GM10266 (cell line): ENCODE results near the gene CACNA1C.

Experiments used
- DNase-seq: peaks from one replicate; pipeline ENCODE4 v3.0.0; 2012; ENCODE audit errors: extremely low spot score
- CTCF ChIP-seq: IDR thresholded peaks from 2 replicates; pipeline ENCODE4 v1.5.1; 2012; ENCODE audit warnings: mild to moderate bottlenecking, low read depth; ENCODE audit not compliant: control insufficient read depth, insufficient read depth; ENCODE audit errors: missing control alignments

The CACNA1C gene

GRCh38 chr12:2212971-2213869 is 160.4 kb downstream of the CACNA1C start:
- no peak for DNase-seq
- no peak for TF ChIP-seq CTCF

GRCh38 chr12:2214411-2214810 is 161.6 kb downstream of the CACNA1C start:
- no peak for DNase-seq
- TF ChIP-seq CTCF, result no peak

DNA sequence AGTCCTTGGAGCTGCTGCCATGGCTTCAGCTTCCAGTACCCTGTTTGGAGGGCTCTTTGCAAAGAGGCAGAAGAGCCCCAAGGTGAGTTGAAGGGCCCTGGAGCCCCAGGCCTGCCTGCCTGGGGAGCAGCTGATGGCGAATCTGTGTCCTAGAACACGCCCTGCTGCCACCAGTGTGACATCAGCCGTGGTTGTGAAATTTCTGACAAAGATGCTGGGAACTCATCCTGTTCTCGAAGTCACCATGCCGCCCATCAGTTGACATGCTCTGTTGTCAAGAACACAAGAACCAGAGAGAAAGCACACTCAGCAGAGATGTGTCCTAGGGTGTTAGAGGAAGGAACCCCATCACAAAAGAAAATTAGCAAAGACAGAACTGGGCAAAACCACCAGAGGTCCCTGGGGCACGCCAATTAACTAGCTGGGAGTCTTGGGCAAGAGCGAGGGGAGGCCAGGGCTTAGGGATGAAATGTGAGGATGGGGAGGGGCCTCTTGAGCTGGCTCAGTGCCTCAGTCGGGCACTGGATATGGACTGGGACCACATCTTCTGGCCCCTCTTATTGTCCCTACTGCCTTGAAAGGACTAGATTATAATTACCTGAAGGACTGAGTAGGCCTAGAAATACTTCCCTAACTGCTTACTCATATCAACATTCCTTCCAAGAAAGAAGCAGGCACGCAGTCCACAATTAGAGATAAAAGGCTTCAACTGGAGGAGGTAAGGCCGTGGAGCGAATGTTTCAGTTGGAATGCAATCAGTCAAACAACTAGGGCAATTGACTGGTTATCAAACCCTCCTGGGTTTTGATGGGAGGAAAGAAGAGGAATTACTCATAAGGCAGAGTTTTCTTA is 163.1 kb downstream of the CACNA1C start:
- no peak for DNase-seq
- no peak for TF ChIP-seq CTCF

DNA sequence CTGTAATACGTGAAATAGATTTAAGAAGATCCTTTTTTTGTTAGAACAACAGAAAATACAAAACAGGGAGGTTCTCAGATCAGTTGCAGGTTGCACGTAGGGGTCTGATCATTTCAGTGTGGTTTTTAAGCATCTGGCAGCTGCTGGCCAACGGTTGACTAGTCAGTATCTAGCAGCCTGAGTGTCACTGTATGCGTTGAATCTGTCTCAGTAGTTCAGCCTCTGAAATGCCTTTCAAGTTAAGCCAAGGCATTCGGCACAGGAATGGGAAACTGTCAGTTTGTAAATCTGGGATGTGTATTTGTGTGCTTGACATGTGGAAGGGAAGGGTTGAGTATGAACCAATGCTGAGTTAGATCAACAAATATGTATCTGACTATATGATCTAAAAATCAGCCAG is 165.9 kb downstream of the CACNA1C start:
- no peak for DNase-seq
- no peak for TF ChIP-seq CTCF

- DNase-seq, result no peak
Measured at GRCh38 chr12:2221030-2221621, 168.3 kb downstream of the CACNA1C start.

DNA sequence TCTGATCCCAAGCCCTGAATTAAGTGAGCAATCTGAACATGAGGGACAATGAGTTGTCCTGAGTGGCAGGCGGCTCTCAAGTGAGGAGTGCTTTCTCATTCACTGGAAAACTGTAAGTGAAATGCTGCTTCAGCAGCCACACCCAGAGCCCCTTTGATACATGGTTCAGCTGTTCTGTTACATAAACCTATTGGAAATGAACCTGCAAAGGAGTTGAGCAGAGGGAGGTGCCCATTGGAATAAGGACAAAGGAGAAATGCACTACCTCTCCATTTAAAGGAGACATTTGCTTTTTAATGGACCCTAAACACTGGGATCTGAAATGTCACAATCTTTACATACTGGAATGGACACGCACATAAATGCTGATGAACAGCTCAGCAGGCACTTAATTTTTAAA is 169.9 kb downstream of the CACNA1C start:
- DNase-seq, result no peak
- no peak for TF ChIP-seq CTCF

More at GRCh38 chr12:2221030-2221621, 168.3 kb downstream of the CACNA1C start:
- no peak for TF ChIP-seq CTCF
